Measurements from ENCODE around the gene IL36G. TPM values are rescaled to one million over a fixed set of nuclear protein-coding genes. Genes with fewer than 3 reads are reported as not detected.

Gene IL36G
- total and polyA plus RNA-seq, 2 experiments from 2014 or later, result not detected

- Histone ChIP-seq H3K9me2 (ENCODE audit: insufficient read depth) (peaks cover 5% of the 10 kb centered on the region; the same call in 1 of the 2 replicates), H3F3A (replicated peaks; ENCODE audit: low read depth) (no peaks in the 10 kb centered on the region), H3K4me2 (no peak overlapping the region), H3K36me3 (ENCODE audit: insufficient read depth) (no peaks in the 10 kb centered on the region), H3K4me3 (no peak overlapping the region), H2AFZ (no peak overlapping the region), H3K79me2 (replicated peaks; ENCODE audit: insufficient read depth) (no peaks in the 10 kb centered on the region), H3K27ac (ENCODE audit: low read depth) (no peak overlapping the region), H4K20me1 (replicated peaks; ENCODE audit: insufficient read depth) (no peaks in the 10 kb centered on the region), H3K4me1 (ENCODE audit: insufficient read depth) (peaks cover 5% of the 10 kb centered on the region; the same call in 1 of the 2 replicates), H3K27me3 (ENCODE audit: insufficient read depth) (no peaks in the 10 kb centered on the region)
- DNase-seq (ENCODE audit: low spot score) (no peak), ATAC-seq (no peak)
- Mint-ChIP-seq H3K4me3 (no peak overlapping the region), H3K9me3 (peaks cover 2% of the 10 kb centered on the region; the same call in 2 of the 3 replicates), H3K27ac (no peak overlapping the region), H3K36me3 (ENCODE audit: low read depth) (no peaks in the 10 kb centered on the region), H3K4me1 (peaks cover 13% of the 10 kb centered on the region), H3K27me3 (ENCODE audit: insufficient read depth, low read depth, poor library complexity) (peaks cover 3% of the 10 kb centered on the region)
- TF ChIP-seq CREB1 (CRISPR knock-in tag; IDR thresholded peaks at IDR 0.05; ENCODE audit: low read depth) (no peak), CTCF (conservative IDR thresholded peaks at IDR 0.05; ENCODE audit: low read depth in 2 of 2) (no peak), EZH2 (IDR thresholded peaks at IDR 0.05; ENCODE audit: low read depth, unreplicated experiment) (no peak), REST (IDR thresholded peaks at IDR 0.05; ENCODE audit: unreplicated experiment) (no peak), POLR2AphosphoS5 (IDR thresholded peaks at IDR 0.05; ENCODE audit: low read depth) (no peak), NANOG (IDR thresholded peaks at IDR 0.05; ENCODE audit: borderline replicate concordance) (no peak), JUNB (IDR thresholded peaks at IDR 0.05; ENCODE audit: unreplicated experiment) (no peak), EZH2phosphoT487 (IDR thresholded peaks at IDR 0.05; ENCODE audit: unreplicated experiment) (no peak), ZNF331 (CRISPR knock-in tag; IDR thresholded peaks at IDR 0.05; ENCODE audit: low read depth) (no peak), STAT1 (IDR thresholded peaks at IDR 0.05; ENCODE audit: unreplicated experiment) (no peak), ZNF114 (CRISPR knock-in tag; IDR thresholded peaks at IDR 0.05) (no peak)
- TF ChIP-seq, protein P1, sequence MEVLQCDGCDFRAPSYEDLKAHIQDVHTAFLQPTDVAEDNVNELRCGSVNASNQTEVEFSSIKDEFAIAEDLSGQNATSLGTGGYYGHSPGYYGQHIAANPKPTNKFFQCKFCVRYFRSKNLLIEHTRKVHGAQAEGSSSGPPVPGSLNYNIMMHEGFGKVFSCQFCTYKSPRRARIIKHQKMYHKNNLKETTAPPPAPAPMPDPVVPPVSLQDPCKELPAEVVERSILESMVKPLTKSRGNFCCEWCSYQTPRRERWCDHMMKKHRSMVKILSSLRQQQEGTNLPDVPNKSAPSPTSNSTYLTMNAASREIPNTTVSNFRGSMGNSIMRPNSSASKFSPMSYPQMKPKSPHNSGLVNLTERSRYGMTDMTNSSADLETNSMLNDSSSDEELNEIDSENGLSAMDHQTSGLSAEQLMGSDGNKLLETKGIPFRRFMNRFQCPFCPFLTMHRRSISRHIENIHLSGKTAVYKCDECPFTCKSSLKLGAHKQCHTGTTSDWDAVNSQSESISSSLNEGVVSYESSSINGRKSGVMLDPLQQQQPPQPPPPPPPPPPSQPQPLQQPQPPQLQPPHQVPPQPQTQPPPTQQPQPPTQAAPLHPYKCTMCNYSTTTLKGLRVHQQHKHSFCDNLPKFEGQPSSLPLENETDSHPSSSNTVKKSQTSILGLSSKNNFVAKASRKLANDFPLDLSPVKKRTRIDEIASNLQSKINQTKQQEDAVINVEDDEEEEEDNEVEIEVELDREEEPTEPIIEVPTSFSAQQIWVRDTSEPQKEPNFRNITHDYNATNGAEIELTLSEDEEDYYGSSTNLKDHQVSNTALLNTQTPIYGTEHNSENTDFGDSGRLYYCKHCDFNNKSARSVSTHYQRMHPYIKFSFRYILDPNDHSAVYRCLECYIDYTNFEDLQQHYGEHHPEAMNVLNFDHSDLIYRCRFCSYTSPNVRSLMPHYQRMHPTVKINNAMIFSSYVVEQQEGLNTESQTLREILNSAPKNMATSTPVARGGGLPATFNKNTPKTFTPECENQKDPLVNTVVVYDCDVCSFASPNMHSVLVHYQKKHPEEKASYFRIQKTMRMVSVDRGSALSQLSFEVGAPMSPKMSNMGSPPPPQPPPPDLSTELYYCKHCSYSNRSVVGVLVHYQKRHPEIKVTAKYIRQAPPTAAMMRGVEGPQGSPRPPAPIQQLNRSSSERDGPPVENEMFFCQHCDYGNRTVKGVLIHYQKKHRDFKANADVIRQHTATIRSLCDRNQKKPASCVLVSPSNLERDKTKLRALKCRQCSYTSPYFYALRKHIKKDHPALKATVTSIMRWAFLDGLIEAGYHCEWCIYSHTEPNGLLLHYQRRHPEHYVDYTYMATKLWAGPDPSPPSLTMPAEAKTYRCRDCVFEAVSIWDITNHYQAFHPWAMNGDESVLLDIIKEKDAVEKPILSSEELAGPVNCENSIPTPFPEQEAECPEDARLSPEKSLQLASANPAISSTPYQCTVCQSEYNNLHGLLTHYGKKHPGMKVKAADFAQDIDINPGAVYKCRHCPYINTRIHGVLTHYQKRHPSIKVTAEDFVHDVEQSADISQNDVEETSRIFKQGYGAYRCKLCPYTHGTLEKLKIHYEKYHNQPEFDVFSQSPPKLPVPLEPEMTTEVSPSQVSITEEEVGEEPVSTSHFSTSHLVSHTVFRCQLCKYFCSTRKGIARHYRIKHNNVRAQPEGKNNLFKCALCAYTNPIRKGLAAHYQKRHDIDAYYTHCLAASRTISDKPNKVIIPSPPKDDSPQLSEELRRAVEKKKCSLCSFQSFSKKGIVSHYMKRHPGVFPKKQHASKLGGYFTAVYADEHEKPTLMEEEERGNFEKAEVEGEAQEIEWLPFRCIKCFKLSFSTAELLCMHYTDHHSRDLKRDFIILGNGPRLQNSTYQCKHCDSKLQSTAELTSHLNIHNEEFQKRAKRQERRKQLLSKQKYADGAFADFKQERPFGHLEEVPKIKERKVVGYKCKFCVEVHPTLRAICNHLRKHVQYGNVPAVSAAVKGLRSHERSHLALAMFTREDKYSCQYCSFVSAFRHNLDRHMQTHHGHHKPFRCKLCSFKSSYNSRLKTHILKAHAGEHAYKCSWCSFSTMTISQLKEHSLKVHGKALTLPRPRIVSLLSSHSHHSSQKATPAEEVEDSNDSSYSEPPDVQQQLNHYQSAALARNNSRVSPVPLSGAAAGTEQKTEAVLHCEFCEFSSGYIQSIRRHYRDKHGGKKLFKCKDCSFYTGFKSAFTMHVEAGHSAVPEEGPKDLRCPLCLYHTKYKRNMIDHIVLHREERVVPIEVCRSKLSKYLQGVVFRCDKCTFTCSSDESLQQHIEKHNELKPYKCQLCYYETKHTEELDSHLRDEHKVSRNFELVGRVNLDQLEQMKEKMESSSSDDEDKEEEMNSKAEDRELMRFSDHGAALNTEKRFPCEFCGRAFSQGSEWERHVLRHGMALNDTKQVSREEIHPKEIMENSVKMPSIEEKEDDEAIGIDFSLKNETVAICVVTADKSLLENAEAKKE (CRISPR knock-in tag; IDR thresholded peaks at IDR 0.05), result no peak
- TF ChIP-seq, protein P2, sequence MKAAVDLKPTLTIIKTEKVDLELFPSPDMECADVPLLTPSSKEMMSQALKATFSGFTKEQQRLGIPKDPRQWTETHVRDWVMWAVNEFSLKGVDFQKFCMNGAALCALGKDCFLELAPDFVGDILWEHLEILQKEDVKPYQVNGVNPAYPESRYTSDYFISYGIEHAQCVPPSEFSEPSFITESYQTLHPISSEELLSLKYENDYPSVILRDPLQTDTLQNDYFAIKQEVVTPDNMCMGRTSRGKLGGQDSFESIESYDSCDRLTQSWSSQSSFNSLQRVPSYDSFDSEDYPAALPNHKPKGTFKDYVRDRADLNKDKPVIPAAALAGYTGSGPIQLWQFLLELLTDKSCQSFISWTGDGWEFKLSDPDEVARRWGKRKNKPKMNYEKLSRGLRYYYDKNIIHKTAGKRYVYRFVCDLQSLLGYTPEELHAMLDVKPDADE (IDR thresholded peaks at IDR 0.05), result no peak
Observed at GRCh38 chr2:113024764-113025163, 47.0 kb downstream of the IL36G start.

All from GM23338 (cell line).